ENCODE results near the gene TPSG1. TPM values are rescaled to one million over a fixed set of nuclear protein-coding genes. Genes with fewer than 3 reads are reported as not detected.

Gene TPSG1
- total and polyA plus RNA-seq, 7 donors, result 1.4 to 73.9 (median 40.7) TPM; not detected in 3

DNA sequence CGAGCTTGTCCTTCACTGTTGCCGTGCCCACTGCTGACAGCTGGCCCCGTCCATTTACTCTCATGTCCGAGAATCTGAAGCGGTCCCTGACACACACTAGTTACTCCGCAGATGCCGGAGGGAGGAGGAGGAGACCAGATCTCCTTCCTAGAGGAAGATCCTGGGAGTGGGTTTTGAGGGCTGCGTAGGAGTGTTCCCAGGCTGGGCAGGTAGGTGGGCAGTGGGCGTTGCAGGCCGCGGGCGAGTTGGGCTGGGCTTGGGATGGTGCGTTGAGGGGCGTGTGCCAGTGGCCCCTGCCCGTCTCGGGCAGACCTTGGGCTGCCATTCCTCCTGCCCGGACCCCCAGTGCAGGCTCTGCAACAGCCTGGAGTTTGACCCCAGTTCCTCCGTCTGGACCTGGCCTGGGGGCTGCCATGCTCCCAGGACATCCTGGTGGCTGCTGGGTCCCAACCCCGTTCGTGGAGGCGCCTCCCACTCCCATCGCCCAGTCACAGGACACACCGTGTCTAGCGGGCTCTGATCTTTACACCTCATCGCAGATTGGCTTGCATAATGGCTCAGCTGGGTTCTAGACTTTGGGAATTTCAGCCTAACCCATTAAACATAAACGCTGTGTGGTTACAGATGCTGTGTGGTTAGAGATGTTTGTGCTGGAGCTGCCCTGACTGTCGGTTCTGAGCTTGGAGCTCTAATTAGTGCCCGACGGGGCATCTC, 49.3 kb downstream of the TPSG1 start:
- no peak overlapping the region for H3K4me3 ChIP-seq
- H3K4me1 ChIP-seq, result peaks cover 0 to 100% (median 98%) of the 10 kb centered on the region in 4 donors
- peaks cover 0 to 3% (median 0%) of the 10 kb centered on the region in 4 donors for H3K36me3 ChIP-seq
- WGBS, 2 donors, result 76 to 84% methylated on average over 29 of the region's 29 CpGs
- intact Hi-C loops (cut with DNase I), result no loop called here
- H3K27ac ChIP-seq, result peak overlapping the region; percentile 88 to 98 (median 96)
- DNase-seq, result no peak
- no peaks in the 10 kb centered on the region for H3K9me3 ChIP-seq
- no peaks in the 10 kb centered on the region for H3K27me3 ChIP-seq
- TF ChIP-seq POLR2A (IDR thresholded peaks at IDR 0.05) (no peak), CTCF (IDR thresholded peaks at IDR 0.05) (no peak), POLR2AphosphoS5 (IDR thresholded peaks at IDR 0.05) (peak in 1 of 4 donors; percentile 22), EP300 (IDR thresholded peaks at IDR 0.05) (no peak)

GRCh38 chr16:1174477-1175357, 50.4 kb downstream of the TPSG1 start:
- DNase-seq, result no peak
- Histone ChIP-seq H3K4me3 (no peak overlapping the region), H3K27me3 (no peaks in the 10 kb centered on the region), H3K36me3 (peaks cover 0 to 3% (median 0%) of the 10 kb centered on the region in 4 donors), H3K9me3 (no peaks in the 10 kb centered on the region), H3K4me1 (peaks cover 0 to 100% (median 97%) of the 10 kb centered on the region in 4 donors), H3K27ac (peak overlapping the region; percentile 88 to 98 (median 96))
- TF ChIP-seq POLR2AphosphoS5 (IDR thresholded peaks at IDR 0.05) (peak in 3 of 4 donors; percentile 11 to 44 (median 33)), EP300 (IDR thresholded peaks at IDR 0.05) (no peak), CTCF (IDR thresholded peaks at IDR 0.05) (no peak)
- intact Hi-C loops (cut with DNase I), result no loop called here
- WGBS, 2 donors, result 56 to 72% methylated on average over 38 of the region's 38 CpGs

DNA sequence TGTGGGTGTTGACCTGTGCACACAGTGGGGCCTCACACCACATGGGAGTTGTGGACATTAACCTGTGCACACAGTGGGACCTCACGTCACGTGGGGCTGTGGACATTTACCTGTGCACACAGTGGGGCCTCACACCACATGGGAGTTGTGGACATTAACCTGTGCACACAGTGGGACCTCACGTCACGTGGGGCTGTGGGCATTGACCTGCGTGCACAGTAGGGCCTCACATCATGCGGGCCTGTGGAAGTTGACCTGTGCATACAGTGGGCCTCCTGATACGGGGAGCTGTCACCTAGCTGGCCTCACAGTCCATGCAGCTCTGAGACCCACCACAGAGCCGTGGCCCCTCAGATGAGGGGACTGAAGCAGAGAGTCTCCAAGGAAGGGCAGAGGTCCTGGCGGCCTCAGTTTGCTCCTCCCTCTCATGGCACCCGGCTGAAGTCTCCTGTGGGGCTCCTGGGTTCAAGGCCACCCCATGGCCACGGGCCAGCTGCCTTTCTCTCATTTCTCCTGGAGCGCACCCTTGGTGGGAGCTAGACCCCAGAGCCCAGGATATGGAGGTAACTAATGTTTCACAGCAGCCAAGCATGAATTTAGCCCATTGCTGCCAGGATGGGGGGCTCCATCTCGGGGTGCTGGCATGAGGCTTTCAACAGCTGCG, 51.1 kb downstream of the TPSG1 start:
- H3K36me3 ChIP-seq, result peaks cover 0 to 3% (median 0%) of the 10 kb centered on the region in 4 donors
- H3K27ac ChIP-seq, result peak overlapping the region; percentile 88 to 98 (median 96)
- peak overlapping the region in 2 of 4 donors; percentile 46 to 54 for H3K4me3 ChIP-seq
- H3K4me1 ChIP-seq, result peaks cover 0 to 100% (median 97%) of the 10 kb centered on the region in 4 donors
- 63 to 79% methylated on average over 14 of the region's 14 CpGs for WGBS, 2 donors
- no peaks in the 10 kb centered on the region for H3K9me3 ChIP-seq
- no peaks in the 10 kb centered on the region for H3K27me3 ChIP-seq
- DNase-seq, result no peak
- no peak for TF ChIP-seq POLR2A (IDR thresholded peaks at IDR 0.05)
- no peak for TF ChIP-seq EP300 (IDR thresholded peaks at IDR 0.05)
- TF ChIP-seq CTCF (IDR thresholded peaks at IDR 0.05), result no peak
- TF ChIP-seq POLR2AphosphoS5 (IDR thresholded peaks at IDR 0.05), result no peak
- intact Hi-C loops (cut with DNase I), result no loop called here

GRCh38 chr16:1172651-1173050, 52.4 kb downstream of the TPSG1 start:
- Histone ChIP-seq H3K4me3 (peak overlapping the region; percentile 29 to 54 (median 45)), H3K36me3 (no peaks in the 10 kb centered on the region), H3K4me1 (peaks cover 0 to 100% (median 98%) of the 10 kb centered on the region in 4 donors), H3K27ac (peak overlapping the region; percentile 88 to 98 (median 96)), H3K9me3 (no peaks in the 10 kb centered on the region), H3K27me3 (no peaks in the 10 kb centered on the region)
- TF ChIP-seq POLR2A (IDR thresholded peaks at IDR 0.05) (no peak), CTCF (IDR thresholded peaks at IDR 0.05) (no peak), EP300 (IDR thresholded peaks at IDR 0.05) (no peak), POLR2AphosphoS5 (IDR thresholded peaks at IDR 0.05) (no peak)
- 50 to 71% methylated on average over 13 of the region's 13 CpGs for WGBS, 2 donors
- DNase-seq, result no peak
- intact Hi-C loops (cut with DNase I), result no loop called here
